HEK293 (cell line): ENCODE results near the gene FOXO3.

Experiments used
- CTCF ChIA-PET: fragments of 350-600 bp; formaldehyde crosslinking; extraction: SDS; loops from one replicate; lab custom pipeline; 2021; ENCODE audit warnings: antibody characterized with exemption; lab: Yijun Ruan, JAX
- POLR2A ChIA-PET: fragments of 300-600 bp; formaldehyde crosslinking; extraction: SDS; loops from one replicate; lab custom pipeline; 2020; ENCODE audit warnings: antibody characterized with exemption, inconsistent platforms; lab: Yijun Ruan, JAX
- H3K27ac ChIP-seq: fragments of 200-500 bp; sonication (Bioruptor generic); 2 replicates; pipeline ENCODE4 v1.5.1; 2014; ENCODE audit warnings: low read depth, low read length, control low read depth, inconsistent platforms; ENCODE audit errors: extremely low read depth
- H3K36me3 ChIP-seq, 2 experiments: fragments of 200-500 bp in 1 of 2; sonication (Bioruptor generic) in 1 of 2; 1 replicate in 1 of 2; 2 replicates in 1 of 2; pipeline ENCODE4 v1.5.1; 2014 to 2017; ENCODE audit warnings: inconsistent platforms in 2 of 2, low read length in 2 of 2; ENCODE audit not compliant: control insufficient read depth in 2 of 2, insufficient read depth in 1 of 2
- H3K4me1 ChIP-seq: fragments of 200-500 bp; sonication (Bioruptor generic); 2 replicates; pipeline ENCODE4 v1.5.1; 2014; ENCODE audit warnings: mild to moderate bottlenecking, low read length, inconsistent platforms; ENCODE audit not compliant: control insufficient read depth, insufficient read depth
- H3K4me3 ChIP-seq: 2 replicates; pipeline ENCODE4 v1.5.1; 2011; ENCODE audit warnings: low read depth, mild to moderate bottlenecking, control low read depth, low read length, moderate library complexity
- H3K9me3 ChIP-seq: fragments of 200-500 bp; sonication (Bioruptor generic); 2 replicates; pipeline ENCODE4 v1.5.1; 2014; ENCODE audit warnings: low read depth, low read length, inconsistent platforms; ENCODE audit not compliant: control insufficient read depth, insufficient read depth
- EGR2 ChIP-seq: fragments of 450-650 bp; formaldehyde crosslinking; IDR thresholded peaks from 2 replicates; pipeline ENCODE4 v1.5.1; 2016; ENCODE audit warnings: low read depth, missing biosample characterization, missing genetic modification characterization
- GLI2 ChIP-seq: fragments of 450-650 bp; formaldehyde crosslinking; IDR thresholded peaks from 2 replicates; pipeline ENCODE4; 2017; ENCODE audit warnings: missing biosample characterization, missing genetic modification characterization, low read depth, borderline replicate concordance
- KLF16 ChIP-seq: fragments of 450-650 bp; formaldehyde crosslinking; IDR thresholded peaks from 2 replicates; pipeline ENCODE4 v1.5.1; 2017; ENCODE audit warnings: missing biosample characterization, missing genetic modification characterization
- PRDM1 ChIP-seq: fragments of 450-650 bp; formaldehyde crosslinking; IDR thresholded peaks from 2 replicates; pipeline ENCODE4; 2016; ENCODE audit warnings: missing biosample characterization, missing genetic modification characterization
- SP2 ChIP-seq: fragments of 450-650 bp; formaldehyde crosslinking; IDR thresholded peaks from 2 replicates; pipeline ENCODE4 v1.5.1; 2016; ENCODE audit warnings: missing biosample characterization, missing genetic modification characterization
- SP3 ChIP-seq: fragments of 450-650 bp; formaldehyde crosslinking; IDR thresholded peaks from 2 replicates; pipeline ENCODE4 v1.5.1; 2016; ENCODE audit warnings: missing biosample characterization, missing genetic modification characterization
- SP7 ChIP-seq: fragments of 450-650 bp; formaldehyde crosslinking; IDR thresholded peaks from 2 replicates; pipeline ENCODE4 v1.5.1; 2016; ENCODE audit warnings: missing biosample characterization, missing genetic modification characterization
- ZBTB17 ChIP-seq: fragments of 450-650 bp; formaldehyde crosslinking; IDR thresholded peaks from 2 replicates; pipeline ENCODE4 v1.5.1; 2016; ENCODE audit warnings: missing biosample characterization, missing genetic modification characterization
- ZEB2 ChIP-seq: fragments of 450-650 bp; formaldehyde crosslinking; IDR thresholded peaks from 2 replicates; pipeline ENCODE4 v1.5.1; 2016; ENCODE audit warnings: missing biosample characterization, missing genetic modification characterization
- ZIC2 ChIP-seq: fragments of 450-650 bp; formaldehyde crosslinking; IDR thresholded peaks from 2 replicates; pipeline ENCODE4 v1.5.1; 2016; ENCODE audit warnings: missing biosample characterization, missing genetic modification characterization
- ZNF132 ChIP-seq: fragments of 450-650 bp; formaldehyde crosslinking; IDR thresholded peaks from 2 replicates; pipeline ENCODE4 v1.5.1; 2017; ENCODE audit warnings: missing biosample characterization, missing genetic modification characterization, borderline replicate concordance
- ZNF248 ChIP-seq: fragments of 450-650 bp; formaldehyde crosslinking; IDR thresholded peaks from 2 replicates; pipeline ENCODE4 v1.5.1; 2017; ENCODE audit warnings: missing biosample characterization, missing genetic modification characterization
- ZNF292 ChIP-seq: fragments of 450-650 bp; formaldehyde crosslinking; IDR thresholded peaks from 2 replicates; pipeline ENCODE4 v1.5.1; 2016; ENCODE audit warnings: low read depth, missing biosample characterization, missing genetic modification characterization, borderline replicate concordance
- ZNF366 ChIP-seq: fragments of 450-650 bp; formaldehyde crosslinking; conservative IDR thresholded peaks from 2 replicates; pipeline ENCODE4 v1.5.1; 2016; ENCODE audit warnings: missing biosample characterization, missing genetic modification characterization
- ZNF423 ChIP-seq: fragments of 450-650 bp; formaldehyde crosslinking; IDR thresholded peaks from 2 replicates; pipeline ENCODE4 v1.5.1; 2016; ENCODE audit warnings: missing biosample characterization, missing genetic modification characterization
- ZNF600 ChIP-seq: fragments of 450-650 bp; formaldehyde crosslinking; IDR thresholded peaks from 2 replicates; pipeline ENCODE4 v1.5.1; 2016; ENCODE audit warnings: missing biosample characterization, missing genetic modification characterization
- ZNF670 ChIP-seq: fragments of 450-650 bp; formaldehyde crosslinking; IDR thresholded peaks from 2 replicates; pipeline ENCODE4 v1.5.1; 2016; ENCODE audit warnings: missing biosample characterization, missing genetic modification characterization, low read depth
- ZNF76 ChIP-seq: fragments of 450-650 bp; formaldehyde crosslinking; IDR thresholded peaks from 2 replicates; pipeline ENCODE4; 2016; ENCODE audit warnings: low read depth, missing biosample characterization, missing genetic modification characterization, borderline replicate concordance
- ZNF792 ChIP-seq: fragments of 450-650 bp; formaldehyde crosslinking; IDR thresholded peaks from 2 replicates; pipeline ENCODE4 v1.5.1; 2016; ENCODE audit warnings: missing biosample characterization, missing genetic modification characterization
- ZNF843 ChIP-seq: fragments of 450-650 bp; formaldehyde crosslinking; IDR thresholded peaks from 2 replicates; pipeline ENCODE4 v1.5.1; 2016; ENCODE audit warnings: missing biosample characterization, missing genetic modification characterization
- TF ChIP-seq, protein P1 (sequence below): fragments of 450-650 bp; formaldehyde crosslinking; IDR thresholded peaks from 2 replicates; pipeline ENCODE4 v1.5.1; 2017; ENCODE audit warnings: missing biosample characterization, missing genetic modification characterization
- TF ChIP-seq, protein P2 (sequence below): fragments of 450-650 bp; formaldehyde crosslinking; IDR thresholded peaks from 2 replicates; pipeline ENCODE4 v1.5.1; 2016; ENCODE audit warnings: missing biosample characterization, missing genetic modification characterization
- TF ChIP-seq, protein P3 (sequence below): fragments of 450-650 bp; formaldehyde crosslinking; IDR thresholded peaks from 2 replicates; pipeline ENCODE4 v1.5.1; 2016; ENCODE audit warnings: missing biosample characterization, missing genetic modification characterization
- TF ChIP-seq, protein P4 (sequence below): fragments of 450-650 bp; formaldehyde crosslinking; IDR thresholded peaks from 2 replicates; pipeline ENCODE4 v1.5.1; 2016; ENCODE audit warnings: missing biosample characterization, missing genetic modification characterization
- TF ChIP-seq, protein P5 (sequence below): fragments of 450-650 bp; formaldehyde crosslinking; IDR thresholded peaks from 2 replicates; pipeline ENCODE4 v1.5.1; 2016; ENCODE audit warnings: missing biosample characterization, missing genetic modification characterization

The FOXO3 gene

DNA sequence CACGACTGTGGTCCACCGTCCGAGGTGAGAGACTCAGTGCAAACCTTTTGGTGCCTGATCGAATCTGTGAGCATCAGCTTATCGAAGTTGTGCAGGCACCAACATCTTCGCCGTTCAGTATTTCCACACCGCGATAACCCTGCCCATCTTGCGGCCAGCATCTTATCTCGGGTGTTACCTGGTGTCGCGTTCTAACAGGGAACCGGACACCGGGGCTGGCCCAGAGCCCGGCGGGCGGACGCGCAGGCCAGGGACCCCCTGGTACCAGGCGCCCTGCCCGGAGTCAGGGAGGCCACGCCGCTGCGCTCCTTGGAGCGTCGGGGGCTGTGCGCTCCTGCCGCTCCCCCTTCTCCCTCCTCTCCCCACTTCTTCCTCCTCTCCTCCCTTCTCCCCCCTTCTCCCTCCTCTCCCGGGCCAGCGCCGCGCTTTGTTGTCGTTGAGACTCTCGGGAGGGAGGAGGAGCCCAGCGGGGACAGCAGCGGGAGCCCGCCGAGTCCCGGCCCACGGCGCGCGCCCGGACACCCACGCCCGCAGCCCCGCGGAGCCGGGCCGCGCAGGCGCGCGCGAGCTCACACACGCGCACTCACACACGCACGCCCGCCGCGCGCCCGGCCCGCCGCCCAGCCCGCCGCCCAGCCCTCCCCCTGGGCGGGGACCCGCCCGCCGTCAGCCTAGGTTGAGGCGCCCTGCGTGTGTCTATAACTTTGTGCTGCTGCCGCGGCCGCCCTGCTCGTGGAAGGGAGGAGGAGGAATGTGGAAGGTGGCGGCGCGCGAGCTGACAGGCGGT, 1.4 kb upstream of the FOXO3 start:
- Histone ChIP-seq H3K36me3 (no peaks in the 10 kb centered on the region), H3K27ac (peak overlapping the region; percentile 100), H3K9me3 (no peaks in the 10 kb centered on the region), H3K4me3 (peak overlapping the region; percentile 85), H3K4me1 (peaks cover 10% of the 10 kb centered on the region)
- ChIA-PET POLR2A (interaction anchor here (0.9 to 2.6 kb wide), 17 partner anchors 8 to 601 kb away, joined by 3 to 24 read pairs (median 5); partner anchors contain the start of genes ARMC2, CEP57L1, SEC63 and SESN1), CTCF (interaction anchor here (0.6 to 1.1 kb wide), 4 partner anchors 9 to 534 kb away, joined by 3 to 8 read pairs (median 4); no protein-coding TSS in a partner anchor)
- TF ChIP-seq KLF16 (tag by site-specific recombination) (peak; percentile 75; the same call in 1 of the 2 replicates), ZIC2 (peak; percentile 94), ZNF132 (tag by site-specific recombination) (no peak), SP7 (tag by site-specific recombination) (no peak; the same call in 1 of the 2 replicates), ZNF292 (tag by site-specific recombination) (no peak), ZNF76 (peak; percentile 67; the same call in 1 of the 2 replicates), SP3 (tag by site-specific recombination) (peak; percentile 42), ZNF423 (tag by site-specific recombination) (peak; percentile 61; the same call in 1 of the 2 replicates), ZBTB17 (tag by site-specific recombination) (peak; percentile 90), ZNF600 (tag by site-specific recombination) (peak; percentile 41; the same call in 1 of the 2 replicates), GLI2 (no peak), ZNF843 (tag by site-specific recombination) (peak; percentile 37; the same call in 1 of the 2 replicates), ZNF670 (tag by site-specific recombination) (no peak), EGR2 (tag by site-specific recombination) (0 out of 2 replicates have a peak, but pooled peaks have one; percentile 35), ZNF792 (tag by site-specific recombination) (no peak), PRDM1 (no peak), ZNF366 (tag by site-specific recombination) (peak; percentile 89), ZEB2 (peak; percentile 77), SP2 (tag by site-specific recombination) (peak; percentile 70), ZNF248 (no peak)
- TF ChIP-seq, protein P1, sequence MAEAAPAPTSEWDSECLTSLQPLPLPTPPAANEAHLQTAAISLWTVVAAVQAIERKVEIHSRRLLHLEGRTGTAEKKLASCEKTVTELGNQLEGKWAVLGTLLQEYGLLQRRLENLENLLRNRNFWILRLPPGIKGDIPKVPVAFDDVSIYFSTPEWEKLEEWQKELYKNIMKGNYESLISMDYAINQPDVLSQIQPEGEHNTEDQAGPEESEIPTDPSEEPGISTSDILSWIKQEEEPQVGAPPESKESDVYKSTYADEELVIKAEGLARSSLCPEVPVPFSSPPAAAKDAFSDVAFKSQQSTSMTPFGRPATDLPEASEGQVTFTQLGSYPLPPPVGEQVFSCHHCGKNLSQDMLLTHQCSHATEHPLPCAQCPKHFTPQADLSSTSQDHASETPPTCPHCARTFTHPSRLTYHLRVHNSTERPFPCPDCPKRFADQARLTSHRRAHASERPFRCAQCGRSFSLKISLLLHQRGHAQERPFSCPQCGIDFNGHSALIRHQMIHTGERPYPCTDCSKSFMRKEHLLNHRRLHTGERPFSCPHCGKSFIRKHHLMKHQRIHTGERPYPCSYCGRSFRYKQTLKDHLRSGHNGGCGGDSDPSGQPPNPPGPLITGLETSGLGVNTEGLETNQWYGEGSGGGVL (tag by site-specific recombination): peak; percentile 99
- TF ChIP-seq, protein P2, sequence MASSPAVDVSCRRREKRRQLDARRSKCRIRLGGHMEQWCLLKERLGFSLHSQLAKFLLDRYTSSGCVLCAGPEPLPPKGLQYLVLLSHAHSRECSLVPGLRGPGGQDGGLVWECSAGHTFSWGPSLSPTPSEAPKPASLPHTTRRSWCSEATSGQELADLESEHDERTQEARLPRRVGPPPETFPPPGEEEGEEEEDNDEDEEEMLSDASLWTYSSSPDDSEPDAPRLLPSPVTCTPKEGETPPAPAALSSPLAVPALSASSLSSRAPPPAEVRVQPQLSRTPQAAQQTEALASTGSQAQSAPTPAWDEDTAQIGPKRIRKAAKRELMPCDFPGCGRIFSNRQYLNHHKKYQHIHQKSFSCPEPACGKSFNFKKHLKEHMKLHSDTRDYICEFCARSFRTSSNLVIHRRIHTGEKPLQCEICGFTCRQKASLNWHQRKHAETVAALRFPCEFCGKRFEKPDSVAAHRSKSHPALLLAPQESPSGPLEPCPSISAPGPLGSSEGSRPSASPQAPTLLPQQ (tag by site-specific recombination): peak; percentile 54
- TF ChIP-seq, protein P3, sequence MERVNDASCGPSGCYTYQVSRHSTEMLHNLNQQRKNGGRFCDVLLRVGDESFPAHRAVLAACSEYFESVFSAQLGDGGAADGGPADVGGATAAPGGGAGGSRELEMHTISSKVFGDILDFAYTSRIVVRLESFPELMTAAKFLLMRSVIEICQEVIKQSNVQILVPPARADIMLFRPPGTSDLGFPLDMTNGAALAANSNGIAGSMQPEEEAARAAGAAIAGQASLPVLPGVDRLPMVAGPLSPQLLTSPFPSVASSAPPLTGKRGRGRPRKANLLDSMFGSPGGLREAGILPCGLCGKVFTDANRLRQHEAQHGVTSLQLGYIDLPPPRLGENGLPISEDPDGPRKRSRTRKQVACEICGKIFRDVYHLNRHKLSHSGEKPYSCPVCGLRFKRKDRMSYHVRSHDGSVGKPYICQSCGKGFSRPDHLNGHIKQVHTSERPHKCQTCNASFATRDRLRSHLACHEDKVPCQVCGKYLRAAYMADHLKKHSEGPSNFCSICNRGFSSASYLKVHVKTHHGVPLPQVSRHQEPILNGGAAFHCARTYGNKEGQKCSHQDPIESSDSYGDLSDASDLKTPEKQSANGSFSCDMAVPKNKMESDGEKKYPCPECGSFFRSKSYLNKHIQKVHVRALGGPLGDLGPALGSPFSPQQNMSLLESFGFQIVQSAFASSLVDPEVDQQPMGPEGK: peak; percentile 96
- TF ChIP-seq, protein P4, sequence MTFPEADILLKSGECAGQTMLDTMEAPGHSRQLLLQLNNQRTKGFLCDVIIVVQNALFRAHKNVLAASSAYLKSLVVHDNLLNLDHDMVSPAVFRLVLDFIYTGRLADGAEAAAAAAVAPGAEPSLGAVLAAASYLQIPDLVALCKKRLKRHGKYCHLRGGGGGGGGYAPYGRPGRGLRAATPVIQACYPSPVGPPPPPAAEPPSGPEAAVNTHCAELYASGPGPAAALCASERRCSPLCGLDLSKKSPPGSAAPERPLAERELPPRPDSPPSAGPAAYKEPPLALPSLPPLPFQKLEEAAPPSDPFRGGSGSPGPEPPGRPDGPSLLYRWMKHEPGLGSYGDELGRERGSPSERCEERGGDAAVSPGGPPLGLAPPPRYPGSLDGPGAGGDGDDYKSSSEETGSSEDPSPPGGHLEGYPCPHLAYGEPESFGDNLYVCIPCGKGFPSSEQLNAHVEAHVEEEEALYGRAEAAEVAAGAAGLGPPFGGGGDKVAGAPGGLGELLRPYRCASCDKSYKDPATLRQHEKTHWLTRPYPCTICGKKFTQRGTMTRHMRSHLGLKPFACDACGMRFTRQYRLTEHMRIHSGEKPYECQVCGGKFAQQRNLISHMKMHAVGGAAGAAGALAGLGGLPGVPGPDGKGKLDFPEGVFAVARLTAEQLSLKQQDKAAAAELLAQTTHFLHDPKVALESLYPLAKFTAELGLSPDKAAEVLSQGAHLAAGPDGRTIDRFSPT (tag by site-specific recombination): peak; percentile 62; the same call in 1 of the 2 replicates
- TF ChIP-seq, protein P5, sequence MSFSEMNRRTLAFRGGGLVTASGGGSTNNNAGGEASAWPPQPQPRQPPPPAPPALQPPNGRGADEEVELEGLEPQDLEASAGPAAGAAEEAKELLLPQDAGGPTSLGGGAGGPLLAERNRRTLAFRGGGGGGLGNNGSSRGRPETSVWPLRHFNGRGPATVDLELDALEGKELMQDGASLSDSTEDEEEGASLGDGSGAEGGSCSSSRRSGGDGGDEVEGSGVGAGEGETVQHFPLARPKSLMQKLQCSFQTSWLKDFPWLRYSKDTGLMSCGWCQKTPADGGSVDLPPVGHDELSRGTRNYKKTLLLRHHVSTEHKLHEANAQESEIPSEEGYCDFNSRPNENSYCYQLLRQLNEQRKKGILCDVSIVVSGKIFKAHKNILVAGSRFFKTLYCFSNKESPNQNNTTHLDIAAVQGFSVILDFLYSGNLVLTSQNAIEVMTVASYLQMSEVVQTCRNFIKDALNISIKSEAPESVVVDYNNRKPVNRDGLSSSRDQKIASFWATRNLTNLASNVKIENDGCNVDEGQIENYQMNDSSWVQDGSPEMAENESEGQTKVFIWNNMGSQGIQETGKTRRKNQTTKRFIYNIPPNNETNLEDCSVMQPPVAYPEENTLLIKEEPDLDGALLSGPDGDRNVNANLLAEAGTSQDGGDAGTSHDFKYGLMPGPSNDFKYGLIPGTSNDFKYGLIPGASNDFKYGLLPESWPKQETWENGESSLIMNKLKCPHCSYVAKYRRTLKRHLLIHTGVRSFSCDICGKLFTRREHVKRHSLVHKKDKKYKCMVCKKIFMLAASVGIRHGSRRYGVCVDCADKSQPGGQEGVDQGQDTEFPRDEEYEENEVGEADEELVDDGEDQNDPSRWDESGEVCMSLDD (tag by site-specific recombination): peak; percentile 85
